H9 (cell line): ENCODE data around the gene GTF3C6. TPM values are rescaled to one million over a fixed set of nuclear protein-coding genes. Genes with fewer than 3 reads are reported as not detected.

ENCODE experiments used
- DNase-seq: peaks from one replicate; pipeline ENCODE4 v3.0.0-alpha.2; 2017
- H2AFZ ChIP-seq: one replicate; pipeline ENCODE4 v1.6.1; 2013; ENCODE audit warnings: mild to moderate bottlenecking, low read length, control low read depth, moderate library complexity
- H2AK5ac ChIP-seq: 2 replicates; pipeline ENCODE4 v1.6.1; 2013; ENCODE audit warnings: low read length, control low read depth, mixed read lengths; ENCODE audit not compliant: insufficient read length
- H2BK120ac ChIP-seq: one replicate; pipeline ENCODE4 v1.6.1; 2013; ENCODE audit warnings: low read depth, mild to moderate bottlenecking, low read length, control low read depth, inconsistent platforms; ENCODE audit not compliant: poor library complexity, severe bottlenecking
- H2BK12ac ChIP-seq: 2 replicates; pipeline ENCODE4 v1.6.1; 2013; ENCODE audit warnings: low read length, control low read depth, mixed read lengths, low read depth; ENCODE audit not compliant: insufficient read length
- H2BK15ac ChIP-seq: 2 replicates; pipeline ENCODE4 v1.6.1; 2013; ENCODE audit warnings: low read depth, low read length, control low read depth
- H2BK20ac ChIP-seq: one replicate; pipeline ENCODE4 v1.6.1; 2013; ENCODE audit warnings: low read depth, mild to moderate bottlenecking, low read length, control low read depth, inconsistent platforms; ENCODE audit not compliant: poor library complexity, severe bottlenecking
- H2BK5ac ChIP-seq: 2 replicates; pipeline ENCODE4 v1.6.1; 2013; ENCODE audit warnings: low read length, control low read depth, mixed read lengths; ENCODE audit not compliant: insufficient read length
- H3K14ac ChIP-seq: 2 replicates; pipeline ENCODE4 v1.6.1; 2013; ENCODE audit warnings: low read length, control low read depth; ENCODE audit not compliant: insufficient read depth
- H3K18ac ChIP-seq: 2 replicates; pipeline ENCODE4 v1.6.1; 2013; ENCODE audit warnings: low read depth, mild to moderate bottlenecking, mixed read lengths, low read length, control low read depth; ENCODE audit not compliant: insufficient read length
- H3K23ac ChIP-seq: 2 replicates; pipeline ENCODE4 v1.6.1; 2013; ENCODE audit warnings: low read length, control low read depth, mixed read lengths, low read depth; ENCODE audit not compliant: insufficient read length
- H3K23me2 ChIP-seq: 2 replicates; pipeline ENCODE4 v1.6.1; 2013; ENCODE audit warnings: low read depth, mild to moderate bottlenecking, mixed read lengths, low read length, control low read depth; ENCODE audit not compliant: insufficient read length, poor library complexity, severe bottlenecking
- H3K27ac ChIP-seq: 2 replicates; pipeline ENCODE4 v1.5.1; 2013; ENCODE audit warnings: low read length, control low read depth, mixed read lengths, low read depth; ENCODE audit not compliant: insufficient read length
- H3K27me3 ChIP-seq: 2 replicates; pipeline ENCODE4 v1.6.1; 2013; ENCODE audit warnings: low read length, control low read depth, inconsistent platforms; ENCODE audit not compliant: insufficient read depth
- H3K4ac ChIP-seq: 2 replicates; pipeline ENCODE4 v1.6.1; 2013; ENCODE audit warnings: low read depth, mild to moderate bottlenecking, control low read depth, inconsistent platforms, low read length, moderate library complexity
- H3K4me1 ChIP-seq: 2 replicates; pipeline ENCODE4 v1.6.1; 2013; ENCODE audit warnings: low read length, control low read depth, inconsistent platforms; ENCODE audit not compliant: insufficient read depth
- H3K4me2 ChIP-seq: 2 replicates; pipeline ENCODE4 v1.6.1; 2013; ENCODE audit warnings: low read length, control low read depth, mixed read lengths; ENCODE audit not compliant: insufficient read length, insufficient read depth
- H3K56ac ChIP-seq: 2 replicates; pipeline ENCODE4 v1.6.1; 2013; ENCODE audit warnings: low read depth, mild to moderate bottlenecking, mixed read lengths, low read length, control low read depth; ENCODE audit not compliant: insufficient read length
- H3K79me1 ChIP-seq: 2 replicates; pipeline ENCODE4 v1.6.1; 2013; ENCODE audit warnings: low read depth, mild to moderate bottlenecking, moderate library complexity, low read length, control low read depth, inconsistent platforms; ENCODE audit not compliant: insufficient read depth, poor library complexity, severe bottlenecking
- H3K79me2 ChIP-seq: 2 replicates; pipeline ENCODE4 v1.6.1; 2013; ENCODE audit warnings: low read length, control low read depth, inconsistent platforms; ENCODE audit not compliant: insufficient read depth
- H3K9ac ChIP-seq: 2 replicates; pipeline ENCODE4 v1.6.1; 2013; ENCODE audit warnings: low read length, control low read depth, mixed read lengths; ENCODE audit not compliant: insufficient read length; ENCODE audit errors: extremely low read depth
- H3K9me3 ChIP-seq: one replicate; pipeline ENCODE4 v1.6.1; 2013; ENCODE audit warnings: low read depth, low read length, inconsistent platforms; ENCODE audit not compliant: control insufficient read depth
- H3T11ph ChIP-seq: one replicate; pipeline ENCODE4 v1.6.1; 2013; ENCODE audit warnings: mild to moderate bottlenecking, low read length, control low read depth, inconsistent platforms
- H4K20me1 ChIP-seq: one replicate; pipeline ENCODE4 v1.6.1; 2013; ENCODE audit not compliant: control insufficient read depth, insufficient read length, insufficient read depth
- H4K5ac ChIP-seq: 2 replicates; pipeline ENCODE4 v1.6.1; 2013; ENCODE audit warnings: low read depth, mild to moderate bottlenecking, mixed read lengths, low read length, control low read depth; ENCODE audit not compliant: insufficient read length
- H4K8ac ChIP-seq: replicated peaks from 2 replicates; pipeline ENCODE4 v1.6.1; 2013; ENCODE audit warnings: low read length, control low read depth, mixed read lengths, low read depth; ENCODE audit not compliant: insufficient read length
- H4K91ac ChIP-seq: 2 replicates; pipeline ENCODE4 v1.6.1; 2013; ENCODE audit warnings: low read depth, mild to moderate bottlenecking, moderate library complexity, mixed read lengths, low read length, control low read depth; ENCODE audit not compliant: insufficient read length
- H3K27ac Mint-ChIP-seq, 3 experiments: 2 replicates in 2 of 3; 3 replicates in 1 of 3; pipeline ENCODE4 v1.8.0; 2020 to 2021; ENCODE audit warnings: mixed read lengths in 3 of 3, mild to moderate bottlenecking in 1 of 3, moderate library complexity in 1 of 3
- H3K27me3 Mint-ChIP-seq: 2 replicates; pipeline ENCODE4 v1.8.0; 2021; ENCODE audit warnings: low read depth, mild to moderate bottlenecking, moderate library complexity, mixed read lengths
- H3K36me3 Mint-ChIP-seq, 3 experiments: 2 replicates in 2 of 3; 3 replicates in 1 of 3; pipeline ENCODE4 v1.8.0; 2020 to 2021; ENCODE audit warnings: low read depth in 3 of 3, mixed read lengths in 3 of 3; ENCODE audit not compliant: insufficient read depth in 1 of 3
- H3K4me1 Mint-ChIP-seq, 2 experiments: 2 replicates each; pipeline ENCODE4 v1.8.0; 2020; ENCODE audit warnings: mixed read lengths in 2 of 2
- H3K4me3 Mint-ChIP-seq, 2 experiments: 2 replicates in 1 of 2; 3 replicates in 1 of 2; pipeline ENCODE4 v1.8.0; 2020 to 2021; ENCODE audit warnings: mild to moderate bottlenecking in 2 of 2, mixed read lengths in 2 of 2, moderate library complexity in 1 of 2
- H3K9me3 Mint-ChIP-seq, 2 experiments: 2 replicates in 1 of 2; 3 replicates in 1 of 2; pipeline ENCODE4 v1.8.0; 2020; ENCODE audit warnings: mild to moderate bottlenecking in 2 of 2, mixed read lengths in 2 of 2, moderate library complexity in 1 of 2
- CTCF ChIP-seq: fragments of 200-600 bp; sonication (generic); conservative IDR thresholded peaks from 3 replicates; pipeline ENCODE4 v1.8.0; 2021; ENCODE audit warnings: antibody characterized with exemption, mild to moderate bottlenecking
- WGBS: extraction: QIAGEN DNeasy Blood & Tissue Kit; methylation state at CpG from one replicate; pipeline ENCODE4 v1.1.7; 2013; ENCODE audit warnings: missing lambda C conversion rate, low lambda C conversion rate, mixed read lengths; ENCODE audit not compliant: insufficient read length; ENCODE audit errors: extremely low coverage; 5-methylcytosine and 5-hydroxymethylcytosine counted together
- total RNA-seq: library from RNA; stranded (reverse); gene quantifications from 2 replicates; pipeline ENCODE4 v1.2.1, GENCODE V29; 2021

GTF3C6 gene
- total RNA-seq, 1 experiment from 2014 or later, result 106 TPM

DNA sequence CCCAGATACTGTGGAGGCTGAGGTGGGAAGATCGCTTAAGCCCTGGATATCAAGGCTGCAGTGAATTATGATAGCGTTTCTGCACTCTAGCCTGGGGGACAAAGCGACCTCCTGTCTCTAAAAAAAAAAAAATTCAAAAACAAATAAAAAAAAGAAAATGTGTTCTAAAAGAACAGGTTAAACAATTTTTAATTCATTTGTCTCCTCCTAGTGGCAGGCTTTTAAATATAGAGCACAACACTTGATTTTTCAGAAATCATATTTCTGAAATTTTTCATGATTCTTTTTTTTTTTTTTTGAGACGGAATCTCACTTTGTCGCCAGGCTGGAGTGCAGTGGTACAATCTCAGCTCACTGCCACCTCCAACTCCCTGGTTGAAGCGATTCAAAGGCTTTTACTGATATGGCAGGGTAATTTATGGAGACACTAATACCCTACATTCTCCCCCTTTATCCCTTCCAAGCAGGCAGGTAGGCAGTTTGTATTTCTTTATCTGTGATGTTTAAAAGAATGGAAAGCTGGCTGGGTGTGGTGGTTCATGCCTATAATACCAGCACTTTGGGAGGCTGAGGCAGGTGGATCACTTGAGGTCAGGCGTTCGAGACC lies 8.7 kb upstream of the GTF3C6 start:
- Histone ChIP-seq H3K4ac (no peak overlapping the region), H3K9ac (no peak overlapping the region), H3K79me2 (no peaks in the 10 kb centered on the region), H2BK15ac (no peak overlapping the region), H3K4me1 (no peaks in the 10 kb centered on the region), H4K20me1 (no peaks in the 10 kb centered on the region), H3K23ac (no peak overlapping the region), H2BK20ac (no peak overlapping the region), H2AK5ac (no peak overlapping the region), H2BK120ac (no peak overlapping the region), H3K18ac (no peak overlapping the region), H2BK5ac (no peak overlapping the region), H3K27ac (no peak overlapping the region), H3K9me3 (no peaks in the 10 kb centered on the region), H4K91ac (no peak overlapping the region), H3K79me1 (no peaks in the 10 kb centered on the region), H3K23me2 (no peaks in the 10 kb centered on the region), H4K5ac (no peak overlapping the region), H3K27me3 (no peaks in the 10 kb centered on the region), H3K14ac (no peak overlapping the region), H3K56ac (no peak overlapping the region), H2BK12ac (no peak overlapping the region), H3T11ph (no peak overlapping the region), H2AFZ (no peak overlapping the region), H4K8ac (no peak overlapping the region), H3K4me2 (no peak overlapping the region)
- no peaks in the 10 kb centered on the region for H3K9me3 Mint-ChIP-seq
- H3K27ac Mint-ChIP-seq, result no peak overlapping the region
- H3K27me3 Mint-ChIP-seq, result no peaks in the 10 kb centered on the region
- peak; percentile 56 for TF ChIP-seq CTCF
- no peak for DNase-seq
- H3K4me3 Mint-ChIP-seq, result no peak overlapping the region
- no CpG with 5 or more reads among the region's 8 CpGs for WGBS
- H3K4me1 Mint-ChIP-seq, result no peaks in the 10 kb centered on the region
- H3K36me3 Mint-ChIP-seq, result no peaks in the 10 kb centered on the region; a peak in 1 of 7 replicates
